Psoas muscle (tissue), 8 donors: ENCODE data around the gene IFNLR1. TPM values are rescaled to one million over a fixed set of nuclear protein-coding genes. Genes with fewer than 3 reads are reported as not detected.
A peak's percentile ranks its signal among the peaks of the same experiment; 100 is the strongest.

Experiments used
- ATAC-seq, 4 donors: fragments of 200-7000 bp; cut with Tn5 transposase; one replicate each; pipeline ENCODE4 v1.9.1; 2020; ENCODE audit warnings: moderate library complexity in 3 of 4, mild to moderate bottlenecking in 2 of 4
- DNase-seq, 2 donors: peaks; one replicate each; pipeline ENCODE4 v3.0.0-alpha.2; 2020
- H3K27ac ChIP-seq: fragments of 200-600 bp; one replicate; pipeline ENCODE4 v1.8.0; 2022
- H3K27me3 ChIP-seq, 3 donors: fragments of 200-600 bp in 1 of 3; one replicate each; pipeline versions ENCODE4 v1.6.1 to v1.8.0; 2013 to 2022; ENCODE audit warnings: low read length in 2 of 3, mild to moderate bottlenecking in 2 of 3, moderate library complexity in 1 of 3; ENCODE audit not compliant: insufficient read depth in 3 of 3
- H3K36me3 ChIP-seq, 2 donors: fragments of 200-600 bp in 1 of 2; one replicate each; pipeline versions ENCODE4 v1.6.1 to v1.8.0; 2013 to 2022; ENCODE audit warnings: low read depth in 1 of 2, mild to moderate bottlenecking in 1 of 2, moderate library complexity in 1 of 2; ENCODE audit not compliant: insufficient read depth in 1 of 2
- H3K4me1 ChIP-seq: fragments of 200-600 bp; one replicate; pipeline ENCODE4 v1.8.0; 2022
- H3K4me3 ChIP-seq: fragments of 200-600 bp; one replicate; pipeline ENCODE4 v1.8.0; 2022; ENCODE audit warnings: mild to moderate bottlenecking
- H3K9me3 ChIP-seq: fragments of 200-600 bp; one replicate; pipeline ENCODE4 v1.8.0; 2022
- CTCF ChIP-seq: fragments of 200-600 bp; IDR thresholded peaks from one replicate; pipeline ENCODE4 v1.8.0; 2022; ENCODE audit warnings: antibody characterized with exemption
- WGBS, 3 donors: extraction: QIAGEN DNeasy Blood & Tissue Kit; methylation state at CpG; one replicate each; pipeline versions ENCODE4 v1.1.6 to v1.1.7; 2013; 5-methylcytosine and 5-hydroxymethylcytosine counted together
- intact Hi-C, 2 donors: fragments of 100-400 bp; cut with DNase I; formaldehyde crosslinking; loops; one replicate each; pipeline versions ENCODE4 v1.11.0 to v1.14.2; 2022
- polyA plus RNA-seq, 3 donors: library from polyadenylated mRNA; stranded (reverse); fragments of 200-250 nt; gene quantifications; one replicate each; pipeline ENCODE4 v1.2.3, GENCODE V29; 2013
- total RNA-seq, 4 donors: library from RNA; stranded (reverse); fragmentation: NEBNext Ultra II Directional in 2 of 4; extraction: Animal tissue kit (Norgen Biotek cat#: 25700) in 2 of 4; gene quantifications; one replicate each; pipeline versions ENCODE4 v1.2.1 to v1.2.4, GENCODE V29; 2021 to 2023
- donor health status: healthy with polysubstance abuse.
- donor health status: DM: no; HTN: no; CAD: no; lungs with moderate emphysema.
- donor health status: Bipolar disorder and iron deficiency.
- donor health status: healthy.
- donor health status: DM: yes; HTN: yes; CAD: no.
- donor health status: DM: no; HTN: no; CAD: no.
- donor health status: DM: no; HTN: no; CAD: no.
- donor health status: DM: yes; HTN: yes; CAD: no.

IFNLR1 gene
- total and polyA plus RNA-seq, 7 donors = 0.05 to 3.9 (median 1.9) TPM

DNA sequence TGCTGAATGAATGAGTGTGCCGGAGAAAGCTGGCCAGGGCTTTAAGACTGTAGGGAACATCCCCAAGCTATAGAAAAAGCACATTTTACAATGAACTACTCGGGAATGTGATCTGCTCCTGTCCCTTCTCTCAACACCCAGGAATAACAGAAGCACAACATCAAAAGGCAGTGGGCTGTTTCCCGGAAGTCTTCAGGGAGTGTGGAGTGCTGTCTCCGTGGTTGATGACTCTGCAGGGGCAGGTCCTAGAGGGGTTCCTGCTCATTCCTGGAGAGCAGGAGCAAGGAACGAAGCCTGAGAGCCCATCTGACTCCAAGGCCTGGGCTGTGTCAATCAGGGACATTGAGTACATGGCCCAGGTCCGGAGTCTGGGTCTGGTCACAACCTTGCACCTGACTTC is 39.3 kb downstream of the IFNLR1 start:
- Histone ChIP-seq H3K36me3 (no peaks in the 10 kb centered on the region), H3K9me3 (no peaks in the 10 kb centered on the region), H3K4me3 (no peak overlapping the region), H3K4me1 (no peaks in the 10 kb centered on the region), H3K27ac (no peak overlapping the region), H3K27me3 (no peaks in the 10 kb centered on the region)
- intact Hi-C loops = no loop called here
- WGBS, 3 donors = 69 to 72% (median 72%) methylated on average over 6 of the region's 6 CpGs
- no peak for ATAC-seq
- DNase-seq = no peak
- TF ChIP-seq CTCF = no peak

GRCh38 chr1:24147194-24147593 is 39.9 kb downstream of the IFNLR1 start:
- ATAC-seq = no peak
- no peak overlapping the region for H3K27ac ChIP-seq
- H3K4me1 ChIP-seq = no peaks in the 10 kb centered on the region
- no peak for TF ChIP-seq CTCF
- no peaks in the 10 kb centered on the region for H3K36me3 ChIP-seq
- DNase-seq = no peak
- no peak overlapping the region for H3K4me3 ChIP-seq
- intact Hi-C loops = no loop called here
- no peaks in the 10 kb centered on the region for H3K9me3 ChIP-seq
- no peaks in the 10 kb centered on the region for H3K27me3 ChIP-seq
- 93% methylated on average over 9 of the region's 9 CpGs for WGBS, 3 donors

GRCh38 chr1:24142546-24143534 is 44.2 kb downstream of the IFNLR1 start, which contains the start of gene IL22RA1:
Gene IL22RA1, minus strand, starts transcription at chr1:24143140. Its CDS starts 58 bp downstream, at chr1:24143082.
- H3K36me3 ChIP-seq = no peaks in the 10 kb centered on the region
- H3K9me3 ChIP-seq = no peaks in the 10 kb centered on the region
- H3K27me3 ChIP-seq = no peaks in the 10 kb centered on the region
- 23 to 49% (median 29%) methylated on average over 20 to 22 of the region's 22 CpGs for WGBS, 3 donors
- intact Hi-C loops = no loop called here
- DNase-seq (peak in 1 of 2 donors; percentile 32), ATAC-seq (peak; percentile 54 to 79 (median 56))
- peak within 1 kb of the TSS; percentile 55 for H3K4me3 ChIP-seq
- no peak for TF ChIP-seq CTCF
- no peak within 1 kb of the TSS for H3K27ac ChIP-seq
- H3K4me1 ChIP-seq = no peaks in the 10 kb centered on the region

DNA sequence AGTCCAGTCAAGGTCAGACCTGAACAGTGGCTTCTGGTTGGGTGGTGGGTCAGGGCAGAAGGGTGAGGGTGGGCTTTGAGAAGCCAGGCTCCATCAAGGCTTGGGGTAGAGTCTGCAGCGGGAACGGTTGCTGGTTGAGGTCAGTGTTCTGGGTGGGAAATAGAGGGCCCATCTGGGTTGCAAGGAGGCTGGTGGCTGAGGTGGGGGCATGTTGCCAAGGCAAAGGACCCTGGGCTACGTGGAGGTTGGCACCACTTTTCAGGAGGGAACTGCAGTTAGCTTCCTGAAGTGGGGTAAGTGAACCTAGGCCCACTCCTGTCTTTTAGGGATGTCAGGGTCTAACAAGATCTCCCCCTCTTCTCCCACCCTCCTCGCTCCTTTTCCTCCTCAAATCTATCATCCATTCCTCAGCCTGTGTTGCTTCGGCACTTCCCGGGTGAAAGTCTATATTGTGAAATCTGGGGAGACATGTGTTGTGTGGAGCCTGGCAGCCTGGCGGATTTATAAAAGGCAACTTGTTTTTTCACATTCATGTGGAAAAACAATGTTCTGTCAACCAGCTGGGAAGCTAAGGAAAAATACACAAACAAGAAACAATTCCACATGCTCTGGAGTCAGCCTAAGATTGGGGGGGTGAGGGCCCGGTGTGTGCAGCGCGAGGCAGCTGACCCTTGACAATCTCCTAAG is 45.6 kb downstream of the IFNLR1 start:
- Histone ChIP-seq H3K27me3 (no peaks in the 10 kb centered on the region), H3K9me3 (no peaks in the 10 kb centered on the region), H3K4me1 (no peaks in the 10 kb centered on the region), H3K36me3 (no peaks in the 10 kb centered on the region), H3K27ac (no peak overlapping the region), H3K4me3 (no peak overlapping the region)
- WGBS, 3 donors = 84 to 86% (median 85%) methylated on average over 10 of the region's 10 CpGs
- no peak for TF ChIP-seq CTCF
- DNase-seq (no peak), ATAC-seq (no peak)
- intact Hi-C loops = no loop called here
